Thoracic aorta (tissue), 2 donors: Measurements from ENCODE around the gene UFSP1. TPM values are rescaled to one million over a fixed set of nuclear protein-coding genes. Genes with fewer than 3 reads are reported as not detected.
A peak's percentile ranks its signal among the peaks of the same experiment; 100 is the strongest.

ENCODE experiments used
- ATAC-seq: fragments of 150-250 bp; one replicate; pipeline ENCODE4 v1.8.0; 2017; ENCODE audit warnings: low read depth; ENCODE audit not compliant: insufficient number of reproducible peaks, low FRiP score
- DNase-seq: peaks from one replicate; pipeline ENCODE4 v3.0.0-alpha.2; 2020; ENCODE audit warnings: low spot score
- H3K27ac ChIP-seq, 2 donors: fragments of 200-600 bp; sonication (generic); 1 replicate in 1 of 2; 2 replicates in 1 of 2; pipeline ENCODE4 v1.5.1; 2016; ENCODE audit warnings: mild to moderate bottlenecking in 2 of 2, moderate library complexity in 2 of 2
- H3K27me3 ChIP-seq: fragments of 200-600 bp; sonication (generic); replicated peaks from 2 replicates; pipeline ENCODE4 v1.6.0; 2016; ENCODE audit warnings: mild to moderate bottlenecking; ENCODE audit not compliant: insufficient read depth
- H3K36me3 ChIP-seq: fragments of 200-600 bp; sonication (generic); one replicate; pipeline ENCODE4 v1.5.1; 2016
- H3K4me1 ChIP-seq, 2 donors: fragments of 200-600 bp; sonication (generic); 1 replicate in 1 of 2; 2 replicates in 1 of 2; pipeline versions ENCODE4 v1.5.1 to v1.6.0; 2016; ENCODE audit warnings: low read depth in 2 of 2, mild to moderate bottlenecking in 1 of 2; ENCODE audit not compliant: control insufficient read depth in 1 of 2
- H3K4me3 ChIP-seq: fragments of 200-600 bp; sonication (generic); 2 replicates; pipeline ENCODE4 v1.5.1; 2016; ENCODE audit warnings: mild to moderate bottlenecking
- H3K9me3 ChIP-seq: fragments of 200-600 bp; sonication (generic); 2 replicates; pipeline ENCODE4 v1.5.1; 2016
- total RNA-seq, 2 donors: library from RNA; depleted of rRNA; stranded (reverse); fragments of >200 nt; gene quantifications; one replicate each; pipeline versions ENCODE4 v1.1.0 to v1.2.3, GENCODE V29; 2016
- TF ChIP-seq, protein P1 (sequence below): fragments of 200-600 bp; sonication (generic); IDR thresholded peaks from one replicate; pipeline ENCODE4 v1.5.1; 2019; ENCODE audit warnings: antibody characterized with exemption

UFSP1 gene
- total RNA-seq, 2 donors from 2014 or later: 2.7 to 4.1 TPM

DNA sequence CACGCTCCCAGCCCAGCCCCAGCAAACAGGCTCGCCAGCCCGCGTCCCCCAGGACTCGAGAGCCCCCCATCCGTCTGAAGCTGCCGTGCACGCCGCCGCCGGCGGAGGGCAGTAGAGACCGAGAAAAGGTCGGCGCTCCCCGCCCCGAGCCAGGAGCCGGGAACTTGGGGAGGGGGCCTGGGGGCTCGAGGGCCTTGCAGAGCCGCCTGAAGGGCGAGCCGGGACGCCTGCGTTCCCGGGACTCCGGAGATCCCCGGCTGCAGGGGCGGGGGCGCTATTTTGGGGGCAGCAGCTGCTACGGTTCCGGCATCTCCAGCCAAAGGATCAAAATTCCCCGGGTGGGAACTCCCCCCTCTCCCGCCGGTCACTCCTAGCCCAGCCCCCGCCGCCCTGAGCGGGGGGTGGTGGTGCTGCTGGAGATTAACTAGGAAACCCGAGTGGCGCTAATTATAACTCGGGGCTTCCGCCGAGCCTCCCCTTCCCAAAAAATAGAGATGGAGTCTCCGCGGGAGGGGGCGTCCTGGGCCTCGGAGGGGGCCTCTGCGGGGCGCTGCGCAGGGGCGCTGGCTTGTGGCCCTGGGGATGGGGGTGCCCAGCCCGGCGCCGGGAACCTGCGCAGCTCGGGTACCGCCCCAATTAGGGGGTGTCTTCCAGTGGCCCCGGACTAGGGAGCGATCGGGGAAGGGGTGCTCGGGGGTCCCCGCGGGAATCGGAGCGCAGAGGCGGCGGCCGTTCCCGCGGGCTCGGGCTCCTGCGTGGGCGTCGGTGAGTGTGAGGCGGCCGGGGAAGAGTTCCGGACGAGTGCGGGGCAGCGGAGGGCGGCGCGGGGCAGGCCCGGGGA lies 5.6 kb upstream of the UFSP1 start:
- ATAC-seq (no peak), DNase-seq (no peak)
- Histone ChIP-seq H3K4me3 (peak overlapping the region; percentile 62), H3K27me3 (peaks cover 8% of the 10 kb centered on the region), H3K36me3 (no peaks in the 10 kb centered on the region), H3K27ac (peak overlapping the region in 1 of 2 donors; percentile 28), H3K9me3 (no peaks in the 10 kb centered on the region), H3K4me1 (peaks cover 7 to 38% of the 10 kb centered on the region in 2 donors)
- TF ChIP-seq, protein P1, sequence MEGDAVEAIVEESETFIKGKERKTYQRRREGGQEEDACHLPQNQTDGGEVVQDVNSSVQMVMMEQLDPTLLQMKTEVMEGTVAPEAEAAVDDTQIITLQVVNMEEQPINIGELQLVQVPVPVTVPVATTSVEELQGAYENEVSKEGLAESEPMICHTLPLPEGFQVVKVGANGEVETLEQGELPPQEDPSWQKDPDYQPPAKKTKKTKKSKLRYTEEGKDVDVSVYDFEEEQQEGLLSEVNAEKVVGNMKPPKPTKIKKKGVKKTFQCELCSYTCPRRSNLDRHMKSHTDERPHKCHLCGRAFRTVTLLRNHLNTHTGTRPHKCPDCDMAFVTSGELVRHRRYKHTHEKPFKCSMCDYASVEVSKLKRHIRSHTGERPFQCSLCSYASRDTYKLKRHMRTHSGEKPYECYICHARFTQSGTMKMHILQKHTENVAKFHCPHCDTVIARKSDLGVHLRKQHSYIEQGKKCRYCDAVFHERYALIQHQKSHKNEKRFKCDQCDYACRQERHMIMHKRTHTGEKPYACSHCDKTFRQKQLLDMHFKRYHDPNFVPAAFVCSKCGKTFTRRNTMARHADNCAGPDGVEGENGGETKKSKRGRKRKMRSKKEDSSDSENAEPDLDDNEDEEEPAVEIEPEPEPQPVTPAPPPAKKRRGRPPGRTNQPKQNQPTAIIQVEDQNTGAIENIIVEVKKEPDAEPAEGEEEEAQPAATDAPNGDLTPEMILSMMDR: peak; percentile 76

GRCh38 chr7:100893910-100894721 lies 4.6 kb upstream of the UFSP1 start:
- no peak for DNase-seq
- Histone ChIP-seq H3K4me1 (peaks cover 8 to 44% of the 10 kb centered on the region in 2 donors), H3K27me3 (peaks cover 8% of the 10 kb centered on the region), H3K4me3 (no peak overlapping the region), H3K9me3 (no peaks in the 10 kb centered on the region), H3K36me3 (no peaks in the 10 kb centered on the region), H3K27ac (no peak overlapping the region)
- ATAC-seq: no peak
- TF ChIP-seq, protein P1: no peak

DNA sequence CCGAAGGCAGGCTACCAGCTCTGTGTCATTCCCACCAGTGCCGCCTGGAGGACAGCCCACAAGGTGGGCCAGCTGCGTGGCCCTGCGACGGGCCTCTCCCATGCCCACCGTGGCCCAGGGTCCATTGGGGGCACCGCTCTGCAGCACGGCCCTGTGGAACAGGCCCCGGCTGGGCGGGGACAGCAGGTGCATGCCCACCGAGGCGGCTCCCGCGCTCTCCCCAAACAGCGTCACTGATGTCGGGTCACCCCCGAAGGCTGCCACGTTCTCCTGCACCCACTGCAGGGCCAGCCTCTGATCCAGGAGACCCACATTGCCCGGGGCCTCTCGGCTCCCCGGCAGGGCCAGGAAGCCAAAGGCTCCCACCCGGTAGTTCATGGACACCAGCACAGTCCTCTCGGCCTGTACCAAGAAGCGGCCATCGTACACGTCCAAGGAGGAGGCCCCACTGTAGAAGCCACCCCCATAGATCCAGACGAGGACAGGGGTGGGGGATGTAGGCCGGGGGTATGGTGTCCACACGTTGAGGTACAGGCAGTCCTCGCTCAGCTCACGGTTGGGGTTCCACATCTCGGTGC lies 3.9 kb upstream of the UFSP1 start:
- Histone ChIP-seq H3K4me1 (peaks cover 12 to 51% of the 10 kb centered on the region in 2 donors), H3K36me3 (no peaks in the 10 kb centered on the region), H3K4me3 (no peak overlapping the region), H3K9me3 (no peaks in the 10 kb centered on the region), H3K27me3 (peaks cover 8% of the 10 kb centered on the region), H3K27ac (no peak overlapping the region)
- TF ChIP-seq, protein P1: no peak
- DNase-seq: no peak
- ATAC-seq: no peak

DNA sequence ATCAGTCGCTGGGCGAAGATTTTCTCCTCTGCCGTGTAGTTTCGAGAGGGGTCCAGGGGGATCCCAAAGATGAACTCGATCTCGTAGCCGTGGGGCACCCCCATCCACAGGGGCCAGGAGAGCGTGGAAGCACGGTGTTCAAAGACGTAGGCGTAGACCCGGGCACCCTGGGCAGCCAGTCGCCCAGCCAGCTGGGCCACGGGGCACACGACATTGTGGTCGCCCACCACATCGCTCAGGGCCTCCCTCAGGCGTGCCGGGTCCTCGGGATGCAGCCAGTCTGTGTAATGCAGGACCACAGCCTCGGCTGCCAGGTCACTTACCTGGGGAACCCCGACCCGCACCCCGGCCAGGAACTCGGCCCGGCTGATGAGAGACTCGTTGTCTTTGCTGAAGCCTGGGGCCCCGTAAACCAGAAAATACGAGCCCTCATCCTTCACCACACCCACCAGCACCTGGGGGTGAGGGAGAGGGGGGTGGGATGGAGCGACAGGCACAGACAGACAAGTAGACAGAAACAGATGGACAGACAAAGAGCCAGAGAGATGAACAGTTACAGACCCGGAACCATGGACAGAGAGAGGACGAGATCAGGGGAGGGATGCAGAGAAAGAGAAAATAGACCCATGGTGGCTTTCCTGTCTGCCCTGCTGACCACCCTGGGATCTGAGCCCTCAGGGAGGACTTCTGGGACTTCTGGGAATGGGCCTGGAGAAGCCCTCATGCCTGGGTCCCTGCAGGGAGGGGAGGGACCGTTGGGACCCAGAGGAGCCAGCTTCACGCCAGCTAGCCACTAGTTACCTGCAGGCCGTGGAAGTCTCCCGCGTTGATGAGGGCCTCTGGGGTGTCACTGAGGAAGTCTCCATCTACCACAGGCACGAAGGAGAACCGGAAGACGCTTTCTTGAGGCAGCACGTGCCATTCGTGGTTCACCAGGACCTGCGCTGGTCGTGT lies 3.1 kb upstream of the UFSP1 start:
- Histone ChIP-seq H3K36me3 (peaks cover 7% of the 10 kb centered on the region), H3K27me3 (peaks cover 8% of the 10 kb centered on the region), H3K9me3 (no peaks in the 10 kb centered on the region), H3K27ac (no peak overlapping the region), H3K4me1 (peaks cover 16 to 58% of the 10 kb centered on the region in 2 donors), H3K4me3 (no peak overlapping the region)
- DNase-seq (no peak), ATAC-seq (no peak)
- TF ChIP-seq, protein P1: no peak
